Keratinocyte (primary cell): ENCODE results near the gene SKAP1.

Source experiments
- CTCF ChIP-seq, 3 experiments: IDR thresholded peaks in 1 of 3; conservative IDR thresholded peaks in 1 of 3; optimal IDR thresholded peaks in 1 of 3; 2 replicates in 2 of 3; 3 replicates in 1 of 3; pipeline versions ENCODE3 to v1.5.1; 2011; ENCODE audit warnings: low read length in 3 of 3, mild to moderate bottlenecking in 3 of 3, moderate library complexity in 2 of 3, control low read depth in 1 of 3, inconsistent platforms in 1 of 3; ENCODE audit not compliant: insufficient read depth in 2 of 3; ENCODE audit errors: extremely low read depth in 1 of 3
- EZH2 ChIP-seq: IDR thresholded peaks from one replicate; pipeline ENCODE4 v1.6.1; 2012; ENCODE audit warnings: inconsistent platforms, mild to moderate bottlenecking, low read length, moderate library complexity

- TF ChIP-seq EZH2 (no peak), CTCF (optimal IDR thresholded peaks at IDR 0.05 in 1 of 3, IDR thresholded peaks at IDR 0.05 in 1 of 3, conservative IDR thresholded peaks at IDR 0.05 in 1 of 3; ENCODE audit: extremely low read depth in 1 of 3, insufficient read depth in 2 of 3, low read length in 3 of 3) (no peak)
Observed at GRCh38 chr17:48173191-48173984, 256.6 kb downstream of the SKAP1 start.
